OCI-LY7 (cell line): ENCODE data around the gene SPN. TPM values are rescaled to one million over a fixed set of nuclear protein-coding genes. Genes with fewer than 3 reads are reported as not detected.
"Not testable (repeated sequence)": the region's sequence is repeated elsewhere in the genome, so short reads cannot be mapped to it uniquely, and the experiment has no call there.

Experiments
- BruUV-seq: library from RNA; stranded (reverse); fragments of 400-500 nt; replicated peaks from 2 replicates; lab custom pipeline; 2021; lab: Mats Ljungman, UMichigan
- CTCF ChIA-PET: fragments of 300-600 bp; sonication (Branson Sonifier 250); formaldehyde crosslinking; loops from one replicate; lab custom pipeline; 2022; ENCODE audit warnings: antibody characterized with exemption; ENCODE audit not compliant: unreplicated experiment; lab: Charles Lee
- POLR2A ChIA-PET: fragments of 300-600 bp; sonication (Branson Sonifier 250); formaldehyde crosslinking; loops from one replicate; lab custom pipeline; 2022; ENCODE audit warnings: antibody characterized with exemption; lab: Charles Lee
- DNase-seq: peaks from one replicate; pipeline ENCODE4 v3.0.0-alpha.2; 2015; ENCODE audit warnings: low spot score
- H2AFZ ChIP-seq: fragments of 200-600 bp; sonication (generic), shearing (Covaris generic); 2 replicates; pipeline ENCODE4 v1.6.1; 2014; ENCODE audit warnings: mild to moderate bottlenecking, antibody characterized with exemption, low read length, moderate library complexity
- H3K27ac ChIP-seq: fragments of 200-600 bp; sonication (generic); 2 replicates; pipeline ENCODE4 v1.5.1; 2014; ENCODE audit warnings: mixed run types, low read depth, mild to moderate bottlenecking, moderate library complexity, low read length, inconsistent platforms; ENCODE audit not compliant: poor library complexity, severe bottlenecking
- H3K36me3 ChIP-seq: fragments of 200-600 bp; sonication (generic); 2 replicates; pipeline ENCODE4 v1.6.1; 2014; ENCODE audit warnings: mild to moderate bottlenecking, antibody characterized with exemption, low read length, moderate library complexity, mixed read lengths; ENCODE audit not compliant: insufficient read depth
- H3K4me1 ChIP-seq: fragments of 200-600 bp; sonication (generic); 2 replicates; pipeline ENCODE4 v1.5.1; 2014; ENCODE audit warnings: mild to moderate bottlenecking, low read length; ENCODE audit not compliant: insufficient read depth, poor library complexity, severe bottlenecking
- H3K4me2 ChIP-seq: fragments of 200-600 bp; sonication (generic); 2 replicates; pipeline ENCODE4 v1.6.1; 2014; ENCODE audit warnings: mild to moderate bottlenecking, low read length
- H3K4me3 ChIP-seq: fragments of 200-600 bp; sonication (generic); 2 replicates; pipeline ENCODE4 v1.5.1; 2014; ENCODE audit warnings: mild to moderate bottlenecking, low read depth, low read length; ENCODE audit not compliant: poor library complexity, severe bottlenecking
- H3K79me2 ChIP-seq: fragments of 200-600 bp; sonication (generic); 2 replicates; pipeline ENCODE4 v1.6.1; 2016; ENCODE audit warnings: low read depth, mild to moderate bottlenecking, low read length, moderate library complexity, mixed read lengths; ENCODE audit not compliant: insufficient read depth
- H3K9me2 ChIP-seq: fragments of 200-600 bp; sonication (generic); 2 replicates; pipeline ENCODE4 v1.6.1; 2016; ENCODE audit warnings: mild to moderate bottlenecking, low read length, mixed read lengths; ENCODE audit not compliant: insufficient read depth
- H3K9me3 ChIP-seq: fragments of 200-600 bp; sonication (generic); 2 replicates; pipeline ENCODE4 v1.6.1; 2014; ENCODE audit warnings: mild to moderate bottlenecking, mixed run types, low read length, mixed read lengths
- H4K20me1 ChIP-seq: fragments of 200-600 bp; sonication (generic); 2 replicates; pipeline ENCODE4 v1.6.1; 2014; ENCODE audit warnings: mild to moderate bottlenecking, antibody characterized with exemption, low read length, moderate library complexity, mixed read lengths; ENCODE audit not compliant: insufficient read depth
- CTCF ChIP-seq: fragments of 200-600 bp; sonication (generic); conservative IDR thresholded peaks from 2 replicates; pipeline ENCODE4 v1.5.1; 2014; ENCODE audit warnings: mild to moderate bottlenecking, antibody characterized with exemption, low read length, moderate library complexity, mixed read lengths
- EZH2phosphoT487 ChIP-seq: fragments of 200-600 bp; sonication (generic); IDR thresholded peaks from 2 replicates; pipeline ENCODE4 v1.6.1; 2018; ENCODE audit warnings: low read depth, borderline replicate concordance, mild to moderate bottlenecking, mixed run types, antibody characterized with exemption, low read length, moderate library complexity, mixed read lengths
- intact Hi-C: fragments of 100-400 bp; cut with micrococcal nuclease; formaldehyde crosslinking; loops from one replicate; pipeline ENCODE4 v1.10.0; 2022; ENCODE audit not compliant: unreplicated experiment
- total RNA-seq, 2 experiments: library from RNA; depleted of rRNA in 1 of 2; stranded (reverse); fragments of >200 nt in 1 of 2; shearing (Covaris generic) in 1 of 2; gene quantifications; 2 replicates each; pipeline ENCODE4 v1.2.3, GENCODE V29; 2014 to 2022

SPN gene
- total RNA-seq, 2 experiments from 2014 or later, result 59.4 to 90.5 TPM

GRCh38 chr16:29705030-29705429, 42.0 kb downstream of the SPN start:
- TF ChIP-seq EZH2phosphoT487 (no peak), CTCF (no peak)
- intact Hi-C loops, result no loop called here
- POLR2A ChIA-PET, result interaction anchor here (0.6 to 0.9 kb wide), 2 partner anchors 9 to 103 kb away, joined by 3 to 4 read pairs; no protein-coding TSS in a partner anchor

GRCh38 chr16:29707160-29707559, 44.1 kb downstream of the SPN start:
- BruUV-seq, H3K9me3 ChIP-seq, H3K27ac ChIP-seq, H3K4me3 ChIP-seq, POLR2A ChIA-PET, H3K36me3 ChIP-seq, intact Hi-C loops, H3K4me2 ChIP-seq, H3K9me2 ChIP-seq, DNase-seq, H4K20me1 ChIP-seq, CTCF ChIA-PET, H3K79me2 ChIP-seq, H2AFZ ChIP-seq: not testable (repeated sequence)
- H3K4me1 ChIP-seq, result peaks cover 22% of the 10 kb centered on the region

More at GRCh38 chr16:29705030-29705429, 42.0 kb downstream of the SPN start:
- Histone ChIP-seq H3K9me2 (no peaks in the 10 kb centered on the region), H3K4me3 (no peak overlapping the region), H3K4me2 (no peak overlapping the region), H3K36me3 (no peaks in the 10 kb centered on the region), H3K9me3 (no peaks in the 10 kb centered on the region), H3K4me1 (peaks cover 29% of the 10 kb centered on the region), H3K79me2 (no peaks in the 10 kb centered on the region), H4K20me1 (no peaks in the 10 kb centered on the region), H2AFZ (no peak overlapping the region), H3K27ac (no peak overlapping the region)
- DNase-seq, result no peak
- CTCF ChIA-PET, result no interaction called here
- BruUV-seq, result no TSS peak

- no peak for TF ChIP-seq CTCF
- TF ChIP-seq EZH2phosphoT487, result no peak
- H3K27ac ChIP-seq, result no peak overlapping the region
- no peaks in the 10 kb centered on the region for H3K9me2 ChIP-seq
- CTCF ChIA-PET, result no interaction called here
- DNase-seq, result no peak
- no peak overlapping the region for H2AFZ ChIP-seq
- intact Hi-C loops, result no loop called here
- peaks cover 13% of the 10 kb centered on the region for H3K4me1 ChIP-seq
- POLR2A ChIA-PET, result no interaction called here
- no peak overlapping the region for H3K4me2 ChIP-seq
- BruUV-seq, result no TSS peak
- H3K9me3 ChIP-seq, result no peaks in the 10 kb centered on the region
- no peaks in the 10 kb centered on the region for H4K20me1 ChIP-seq
- no peaks in the 10 kb centered on the region for H3K79me2 ChIP-seq
- no peak overlapping the region for H3K4me3 ChIP-seq
- no peaks in the 10 kb centered on the region for H3K36me3 ChIP-seq
Measured at GRCh38 chr16:29708917-29709600, 46.0 kb downstream of the SPN start.

- H4K20me1 ChIP-seq, BruUV-seq, intact Hi-C loops, H3K36me3 ChIP-seq, H3K9me2 ChIP-seq, H3K27ac ChIP-seq, H3K4me2 ChIP-seq, H3K4me3 ChIP-seq, H3K79me2 ChIP-seq, CTCF ChIA-PET, H3K9me3 ChIP-seq, DNase-seq: not testable (repeated sequence)
- Histone ChIP-seq H3K4me1 (peaks cover 13% of the 10 kb centered on the region), H2AFZ (peak overlapping the region; percentile 89; the same call in 1 of the 2 replicates)
- POLR2A ChIA-PET, result interaction anchor here (0.9 kb wide), 1 partner anchor 8 kb away, joined by 3 read pairs; no protein-coding TSS in a partner anchor
Measured at GRCh38 chr16:29709657-29710056, 46.6 kb downstream of the SPN start.
